NB4 (cell line): ENCODE measurements around the gene FAM181A.

Source experiments
- DNase-seq: peaks from one replicate; pipeline ENCODE4 v3.0.0; 2010; ENCODE audit warnings: low read depth
- H3K4me3 ChIP-seq: one replicate; pipeline ENCODE4 v1.5.1; 2011; ENCODE audit warnings: mild to moderate bottlenecking, low read depth, low read length, moderate library complexity
- CTCF ChIP-seq: IDR thresholded peaks from one replicate; pipeline ENCODE4 v1.5.1; 2012; ENCODE audit warnings: low read depth, low read length
- MAX ChIP-seq: IDR thresholded peaks from 2 replicates; pipeline ENCODE4 v1.6.1; 2011; ENCODE audit warnings: low read depth, low read length
- MYC ChIP-seq: IDR thresholded peaks from 2 replicates; pipeline ENCODE4 v1.6.1; 2011; ENCODE audit warnings: low read depth, low read length
- POLR2A ChIP-seq: IDR thresholded peaks from 2 replicates; pipeline ENCODE4 v1.6.1; 2011; ENCODE audit warnings: mild to moderate bottlenecking; ENCODE audit not compliant: insufficient read length; ENCODE audit errors: extremely low read depth

FAM181A gene

GRCh38 chr14:93957333-93957710 is 30.2 kb downstream of the FAM181A start:
- TF ChIP-seq MYC (no peak), MAX (no peak), POLR2A (no peak), CTCF (no peak)
- no peak overlapping the region for H3K4me3 ChIP-seq

GRCh38 chr14:93957751-93958566 is 30.8 kb downstream of the FAM181A start:
- H3K4me3 ChIP-seq, result no peak overlapping the region
- TF ChIP-seq POLR2A (no peak), MAX (no peak), MYC (no peak), CTCF (no peak)

More at GRCh38 chr14:93957333-93957710, 30.2 kb downstream of the FAM181A start:
- DNase-seq, result no peak

GRCh38 chr14:93958567-93959238 is 31.6 kb downstream of the FAM181A start:
- DNase-seq, result no peak
- H3K4me3 ChIP-seq, result no peak overlapping the region
- TF ChIP-seq MYC (no peak), MAX (no peak), POLR2A (no peak), CTCF (no peak)

More at GRCh38 chr14:93957751-93958566, 30.8 kb downstream of the FAM181A start:
- peak; percentile 44 for DNase-seq

GRCh38 chr14:93959239-93960107 is 32.3 kb downstream of the FAM181A start:
- TF ChIP-seq MYC (peak; percentile 21; the same call in 1 of the 2 replicates), POLR2A (no peak)
- no peak overlapping the region for H3K4me3 ChIP-seq
- DNase-seq, result peak; percentile 93

GRCh38 chr14:93960108-93960475 is 32.9 kb downstream of the FAM181A start:
- TF ChIP-seq MAX, result no peak
- DNase-seq, result no peak
- H3K4me3 ChIP-seq, result no peak overlapping the region

- no peak overlapping the region for H3K4me3 ChIP-seq
- DNase-seq, result no peak
- no peak for TF ChIP-seq MYC
- no peak for TF ChIP-seq CTCF
- TF ChIP-seq MAX, result no peak
Observed at GRCh38 chr14:93960774-93961438, 33.8 kb downstream of the FAM181A start.
